SK-N-SH treated with all-trans-retinoic acid at 6 μM for 48 hours (cell line): ENCODE results near the gene TMEM235.

Source experiments
- BACH2 ChIP-seq: fragments of 250-450 bp; sonication (Bioruptor Pico); IDR thresholded peaks from 2 replicates; pipeline ENCODE4 v1.9.0; 2021; ENCODE audit warnings: mild to moderate bottlenecking, borderline replicate concordance
- GLIS3 ChIP-seq: fragments of 250-450 bp; sonication (Bioruptor Pico); IDR thresholded peaks from 2 replicates; pipeline ENCODE4 v1.5.0; 2020; ENCODE audit warnings: mild to moderate bottlenecking, moderate library complexity
- ISL1 ChIP-seq: fragments of 250-450 bp; sonication (Bioruptor Pico); IDR thresholded peaks from 2 replicates; pipeline ENCODE4 v2.1.2; 2022; ENCODE audit warnings: mild to moderate bottlenecking, moderate library complexity
- POU6F1 ChIP-seq: fragments of 250-450 bp; sonication (Bioruptor Pico); IDR thresholded peaks from 2 replicates; pipeline ENCODE4 v1.8.0; 2021; ENCODE audit warnings: low read depth, mild to moderate bottlenecking, moderate library complexity, borderline replicate concordance
- RARB ChIP-seq: fragments of 250-450 bp; sonication (Bioruptor Pico); IDR thresholded peaks from 2 replicates; pipeline ENCODE4 v1.8.0; 2021; ENCODE audit warnings: mild to moderate bottlenecking, moderate library complexity
- SNAI2 ChIP-seq: fragments of 250-450 bp; sonication (Bioruptor Pico); IDR thresholded peaks from 2 replicates; pipeline ENCODE4 v1.5.0; 2020; ENCODE audit warnings: mild to moderate bottlenecking, moderate library complexity
- TSHZ2 ChIP-seq: fragments of 250-450 bp; sonication (Bioruptor Pico); IDR thresholded peaks from 2 replicates; pipeline ENCODE4 v1.5.0; 2020; ENCODE audit warnings: mild to moderate bottlenecking, moderate library complexity
- ZC3H10 ChIP-seq: fragments of 250-450 bp; sonication (Bioruptor Pico); IDR thresholded peaks from 2 replicates; pipeline ENCODE4 v1.5.1; 2021; ENCODE audit warnings: mild to moderate bottlenecking, moderate library complexity
- ZFP3 ChIP-seq: fragments of 250-450 bp; sonication (Bioruptor Pico); IDR thresholded peaks from 2 replicates; pipeline ENCODE4 v1.5.0; 2020; ENCODE audit warnings: mild to moderate bottlenecking, moderate library complexity
- ZNF70 ChIP-seq: fragments of 450-650 bp; formaldehyde crosslinking; IDR thresholded peaks from 2 replicates; pipeline ENCODE4 v1.5.0; 2020; ENCODE audit warnings: mild to moderate bottlenecking, moderate library complexity
- TF ChIP-seq, protein P1 (sequence below): fragments of 250-450 bp; sonication (Bioruptor Pico); IDR thresholded peaks from 2 replicates; pipeline ENCODE4 v1.8.0; 2020; ENCODE audit warnings: mild to moderate bottlenecking, moderate library complexity, borderline replicate concordance
- TF ChIP-seq, protein P2 (sequence below): fragments of 250-450 bp; sonication (Bioruptor Pico); IDR thresholded peaks from 2 replicates; pipeline ENCODE4 v1.5.1; 2020; ENCODE audit warnings: low read depth, mild to moderate bottlenecking, moderate library complexity

DNA sequence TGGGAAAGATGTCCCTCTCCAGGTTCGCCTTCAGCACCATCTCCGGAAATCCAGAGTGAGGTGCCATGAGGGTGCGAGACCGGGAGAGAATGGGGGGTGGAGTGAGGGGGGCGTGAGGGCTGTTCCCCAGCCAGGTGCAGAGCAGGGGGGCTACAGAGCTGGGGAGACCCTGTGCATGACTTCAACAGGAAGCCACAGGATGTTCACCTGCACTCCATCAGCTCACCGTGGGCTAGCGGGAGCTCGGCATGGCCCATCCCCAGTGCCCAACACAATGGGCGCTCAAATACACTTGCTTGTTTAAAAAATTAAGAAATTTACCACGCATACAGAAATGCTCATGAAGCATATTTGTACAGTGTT, 27.7 kb downstream of the TMEM235 start:
- no peak for TF ChIP-seq ZNF70 (CRISPR knock-in tag)
- no peak for TF ChIP-seq RARB (CRISPR knock-in tag)
- TF ChIP-seq, protein P1, sequence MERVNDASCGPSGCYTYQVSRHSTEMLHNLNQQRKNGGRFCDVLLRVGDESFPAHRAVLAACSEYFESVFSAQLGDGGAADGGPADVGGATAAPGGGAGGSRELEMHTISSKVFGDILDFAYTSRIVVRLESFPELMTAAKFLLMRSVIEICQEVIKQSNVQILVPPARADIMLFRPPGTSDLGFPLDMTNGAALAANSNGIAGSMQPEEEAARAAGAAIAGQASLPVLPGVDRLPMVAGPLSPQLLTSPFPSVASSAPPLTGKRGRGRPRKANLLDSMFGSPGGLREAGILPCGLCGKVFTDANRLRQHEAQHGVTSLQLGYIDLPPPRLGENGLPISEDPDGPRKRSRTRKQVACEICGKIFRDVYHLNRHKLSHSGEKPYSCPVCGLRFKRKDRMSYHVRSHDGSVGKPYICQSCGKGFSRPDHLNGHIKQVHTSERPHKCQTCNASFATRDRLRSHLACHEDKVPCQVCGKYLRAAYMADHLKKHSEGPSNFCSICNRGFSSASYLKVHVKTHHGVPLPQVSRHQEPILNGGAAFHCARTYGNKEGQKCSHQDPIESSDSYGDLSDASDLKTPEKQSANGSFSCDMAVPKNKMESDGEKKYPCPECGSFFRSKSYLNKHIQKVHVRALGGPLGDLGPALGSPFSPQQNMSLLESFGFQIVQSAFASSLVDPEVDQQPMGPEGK: no peak
- TF ChIP-seq, protein P2, sequence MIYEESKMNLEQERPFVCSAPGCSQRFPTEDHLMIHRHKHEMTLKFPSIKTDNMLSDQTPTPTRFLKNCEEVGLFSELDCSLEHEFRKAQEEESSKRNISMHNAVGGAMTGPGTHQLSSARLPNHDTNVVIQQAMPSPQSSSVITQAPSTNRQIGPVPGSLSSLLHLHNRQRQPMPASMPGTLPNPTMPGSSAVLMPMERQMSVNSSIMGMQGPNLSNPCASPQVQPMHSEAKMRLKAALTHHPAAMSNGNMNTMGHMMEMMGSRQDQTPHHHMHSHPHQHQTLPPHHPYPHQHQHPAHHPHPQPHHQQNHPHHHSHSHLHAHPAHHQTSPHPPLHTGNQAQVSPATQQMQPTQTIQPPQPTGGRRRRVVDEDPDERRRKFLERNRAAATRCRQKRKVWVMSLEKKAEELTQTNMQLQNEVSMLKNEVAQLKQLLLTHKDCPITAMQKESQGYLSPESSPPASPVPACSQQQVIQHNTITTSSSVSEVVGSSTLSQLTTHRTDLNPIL (CRISPR knock-in tag): no peak
- TF ChIP-seq POU6F1 (CRISPR knock-in tag): no peak
- no peak for TF ChIP-seq SNAI2
- TF ChIP-seq BACH2 (CRISPR knock-in tag): no peak
- no peak for TF ChIP-seq ZFP3
- no peak for TF ChIP-seq ZC3H10 (CRISPR knock-in tag)
- no peak for TF ChIP-seq GLIS3 (CRISPR knock-in tag)
- TF ChIP-seq TSHZ2 (CRISPR knock-in tag): no peak
- TF ChIP-seq ISL1 (CRISPR knock-in tag): no peak
